K562 (cell line): ENCODE measurements around the gene HDAC7.

ENCODE experiments used
- EZH2 ChIP-seq: IDR thresholded peaks from 2 replicates; pipeline ENCODE4 v1.6.1; 2012; ENCODE audit warnings: low read depth, mild to moderate bottlenecking, inconsistent platforms, low read length, borderline replicate concordance
- GABPB1 ChIP-seq: sonication (generic); formaldehyde crosslinking; IDR thresholded peaks from 2 replicates; pipeline ENCODE4 v1.8.0; 2022; ENCODE audit warnings: mild to moderate bottlenecking, missing genetic modification reagents
- JUND ChIP-seq, 2 experiments: IDR thresholded peaks; 2 replicates in 1 of 2; 3 replicates in 1 of 2; pipeline ENCODE4 v1.6.1; 2011; ENCODE audit warnings: borderline replicate concordance in 2 of 2, low read depth in 2 of 2, low read length in 2 of 2, improper control_type of control experiment in 1 of 2, missing biosample characterization in 1 of 2, missing genetic modification characterization in 1 of 2, missing genetic modification reagents in 1 of 2
- POLR2A ChIP-seq: fragments of 450-650 bp; conservative IDR thresholded peaks from 2 replicates; pipeline ENCODE4 v1.6.1; 2016
- SIN3A ChIP-seq, 2 experiments: fragments of 150-350 bp in 1 of 2; IDR thresholded peaks; 2 replicates each; pipeline ENCODE4 v1.6.1; 2011 to 2016; ENCODE audit warnings: borderline replicate concordance in 2 of 2, low read depth in 2 of 2, low read length in 2 of 2, mild to moderate bottlenecking in 2 of 2, moderate library complexity in 2 of 2; ENCODE audit not compliant: control insufficient read depth in 1 of 2
- SMC3 ChIP-seq: conservative IDR thresholded peaks from 2 replicates; pipeline ENCODE4 v1.6.1; 2011; ENCODE audit warnings: low read depth, low read length, improper control_type of control experiment; ENCODE audit not compliant: insufficient read depth
- SRSF1 ChIP-seq: fragments of 200-400 bp; formaldehyde crosslinking; IDR thresholded peaks from 2 replicates; pipeline ENCODE4 v1.6.1; 2017; ENCODE audit warnings: mild to moderate bottlenecking, low read depth, low read length, moderate library complexity
- STAT6 ChIP-seq: sonication (generic); formaldehyde crosslinking; IDR thresholded peaks from 2 replicates; pipeline ENCODE4 v1.8.1; 2023; ENCODE audit warnings: mild to moderate bottlenecking, missing genetic modification reagents
- TBP ChIP-seq: optimal IDR thresholded peaks from 2 replicates; pipeline ENCODE3; 2011; ENCODE audit warnings: low read depth, low read length, improper control_type of control experiment
- THAP7 ChIP-seq: fragments of 250-450 bp; sonication (Bioruptor Pico); IDR thresholded peaks from 2 replicates; pipeline ENCODE4 v1.5.0; 2021
- TOE1 ChIP-seq, 2 experiments: fragments of 450-650 bp in 1 of 2; sonication (generic) in 1 of 2; formaldehyde crosslinking in 1 of 2; IDR thresholded peaks; 2 replicates each; pipeline versions ENCODE4 v1.7.1 to v1.8.0; 2016 to 2022; ENCODE audit warnings: borderline replicate concordance in 2 of 2, mild to moderate bottlenecking in 2 of 2, antibody characterized with exemption in 1 of 2, inconsistent platforms in 1 of 2, low read depth in 1 of 2, missing genetic modification reagents in 1 of 2, moderate library complexity in 1 of 2
- YY1 ChIP-seq, 3 experiments: IDR thresholded peaks; 2 replicates each; pipeline ENCODE4 v1.6.1; 2011; ENCODE audit warnings: low read length in 2 of 3, mild to moderate bottlenecking in 2 of 3, moderate library complexity in 2 of 3, borderline replicate concordance in 1 of 3, control low read depth in 1 of 3, low read depth in 1 of 3; ENCODE audit not compliant: insufficient read depth in 3 of 3, insufficient replicate concordance in 2 of 3, control insufficient read depth in 1 of 3, insufficient read length in 1 of 3; ENCODE audit errors: extremely low read depth in 1 of 3
- ZHX1 ChIP-seq: fragments of 150-350 bp; conservative IDR thresholded peaks from 2 replicates; pipeline ENCODE4 v1.6.1; 2014; ENCODE audit warnings: low read length
- ZNF395 ChIP-seq: fragments of 200-800 bp; sonication (Bioruptor generic); IDR thresholded peaks from 2 replicates; pipeline ENCODE4 v1.6.1; 2017; ENCODE audit warnings: missing genetic modification characterization, missing compliant biosample characterization

GRCh38 chr12:47822401-47822800 lies 2.7 kb upstream of the HDAC7 start:
- no peak for TF ChIP-seq TBP
- TF ChIP-seq EZH2, result no peak
- TF ChIP-seq TOE1 (IDR thresholded peaks at IDR 0.05; ENCODE audit: borderline replicate concordance), result no peak
- no peak for TF ChIP-seq TOE1 (CRISPR knock-in tag; IDR thresholded peaks at IDR 0.05; ENCODE audit: borderline replicate concordance, low read depth)
- no peak for TF ChIP-seq SIN3A (IDR thresholded peaks at IDR 0.05; ENCODE audit: borderline replicate concordance in 2 of 2, control insufficient read depth in 1 of 2, low read depth in 2 of 2, low read length in 2 of 2)
- TF ChIP-seq YY1 (IDR thresholded peaks at IDR 0.05; ENCODE audit: borderline replicate concordance in 1 of 3, control insufficient read depth in 1 of 3, extremely low read depth in 1 of 3, insufficient read depth in 3 of 3, insufficient read length in 1 of 3, insufficient replicate concordance in 2 of 3, low read depth in 1 of 3, low read length in 2 of 3), result no peak
- no peak for TF ChIP-seq ZNF395 (CRISPR knock-in tag)
- TF ChIP-seq STAT6 (CRISPR knock-in tag), result no peak
- TF ChIP-seq SRSF1, result no peak
- no peak for TF ChIP-seq JUND (IDR thresholded peaks at IDR 0.05; ENCODE audit: borderline replicate concordance, low read depth, low read length)
- TF ChIP-seq JUND (tag; IDR thresholded peaks at IDR 0.05; ENCODE audit: borderline replicate concordance, low read depth, low read length), result no peak
- no peak for TF ChIP-seq ZHX1
- TF ChIP-seq GABPB1 (CRISPR knock-in tag), result no peak
- no peak for TF ChIP-seq SMC3
- TF ChIP-seq POLR2A, result no peak
- no peak for TF ChIP-seq THAP7 (CRISPR knock-in tag)
